Naive thymus-derived CD4-positive, alpha-beta T cell (primary cell): ENCODE results near the gene DCAKD. TPM values are rescaled to one million over a fixed set of nuclear protein-coding genes. Genes with fewer than 3 reads are reported as not detected.
A peak's percentile ranks its signal among the peaks of the same experiment; 100 is the strongest.

Experiments used
- ATAC-seq: fragments of 150-1000 bp; cut with Tn5 transposase; 2 replicates; pipeline ENCODE4 v1.10.0; 2021; ENCODE audit warnings: mild to moderate bottlenecking, moderate library complexity
- CTCF ChIA-PET: fragments of 350-600 bp; sonication (Branson Sonifier 250); formaldehyde crosslinking; loops from one replicate; lab custom pipeline; 2021; ENCODE audit warnings: antibody characterized with exemption; lab: Charles Lee
- POLR2A ChIA-PET: fragments of 350-600 bp; sonication (Branson Sonifier 250); formaldehyde crosslinking; loops from one replicate; lab custom pipeline; 2021; ENCODE audit warnings: antibody characterized with exemption, inconsistent platforms; lab: Charles Lee
- DNase-seq, 9 donors: peaks; one replicate each; pipeline versions ENCODE4 v3.0.0 to v3.0.0-alpha.2; 2020 to 2022; ENCODE audit warnings: mixed read lengths in 1 of 9
- H3K27ac ChIP-seq: one replicate; pipeline ENCODE4 v1.7.0; 2013; ENCODE audit warnings: mild to moderate bottlenecking, low read depth, low read length, moderate library complexity
- H3K27me3 ChIP-seq, 2 donors: one replicate each; pipeline ENCODE4 v1.7.0; 2013; ENCODE audit warnings: low read length in 2 of 2, mild to moderate bottlenecking in 2 of 2, moderate library complexity in 2 of 2; ENCODE audit not compliant: control insufficient read depth in 2 of 2, insufficient read depth in 2 of 2
- H3K36me3 ChIP-seq, 3 experiments: 1 replicate in 2 of 3; 2 replicates in 1 of 3; pipeline ENCODE4 v1.7.0; 2013; ENCODE audit warnings: low read length in 3 of 3, mild to moderate bottlenecking in 3 of 3, moderate library complexity in 1 of 3; ENCODE audit not compliant: insufficient read depth in 3 of 3, control insufficient read depth in 2 of 3
- H3K4me1 ChIP-seq, 2 donors: one replicate each; pipeline ENCODE4 v1.7.0; 2013; ENCODE audit warnings: low read length in 2 of 2, mild to moderate bottlenecking in 2 of 2, moderate library complexity in 1 of 2; ENCODE audit not compliant: control insufficient read depth in 2 of 2, insufficient read depth in 2 of 2
- H3K4me3 ChIP-seq: 2 replicates; pipeline ENCODE4 v1.7.0; 2013; ENCODE audit warnings: mild to moderate bottlenecking, low read length
- H3K9me3 ChIP-seq, 3 experiments: 1 replicate in 2 of 3; 2 replicates in 1 of 3; pipeline ENCODE4 v1.7.0; 2013; ENCODE audit warnings: low read length in 3 of 3; ENCODE audit not compliant: control insufficient read depth in 2 of 3
- H3K27ac Mint-ChIP-seq, 9 donors: one replicate each; pipeline ENCODE4 v1.8.0; 2020 to 2022; ENCODE audit warnings: mixed read lengths in 9 of 9, mild to moderate bottlenecking in 8 of 9, moderate library complexity in 5 of 9, inconsistent platforms in 2 of 9
- H3K27me3 Mint-ChIP-seq, 5 donors: one replicate each; pipeline ENCODE4 v1.8.0; 2021 to 2022; ENCODE audit warnings: mixed read lengths in 5 of 5, mild to moderate bottlenecking in 1 of 5
- H3K36me3 Mint-ChIP-seq, 5 donors: one replicate each; pipeline ENCODE4 v1.8.0; 2020 to 2022; ENCODE audit warnings: mixed read lengths in 5 of 5, mild to moderate bottlenecking in 3 of 5, inconsistent platforms in 1 of 5
- H3K4me1 Mint-ChIP-seq, 7 donors: one replicate each; pipeline ENCODE4 v1.8.0; 2020 to 2022; ENCODE audit warnings: mixed read lengths in 7 of 7, mild to moderate bottlenecking in 3 of 7, inconsistent platforms in 1 of 7
- H3K4me3 Mint-ChIP-seq, 10 donors: one replicate each; pipeline ENCODE4 v1.8.0; 2020 to 2022; ENCODE audit warnings: mild to moderate bottlenecking in 10 of 10, mixed read lengths in 10 of 10, moderate library complexity in 6 of 10, inconsistent platforms in 2 of 10
- H3K9me3 Mint-ChIP-seq, 11 donors: one replicate each; pipeline ENCODE4 v1.8.0; 2020 to 2022; ENCODE audit warnings: mixed read lengths in 11 of 11, mild to moderate bottlenecking in 4 of 11, inconsistent platforms in 1 of 11, moderate library complexity in 1 of 11
- intact Hi-C, 2 donors: fragments of 100-400 bp; cut with micrococcal nuclease; formaldehyde crosslinking; loops; one replicate each; pipeline ENCODE4 v1.15.1; 2023
- polyA plus RNA-seq, 2 donors: library from polyadenylated mRNA; unstranded; fragments of 300-500 nt; fragmentation: Illumina TruSeq; gene quantifications; one replicate each; pipeline ENCODE4 v1.2.3, GENCODE V29; 2021
- total RNA-seq, 6 experiments: library from RNA in 5 of 6; stranded (reverse) in 5 of 6; gene quantifications; 1 replicate in 5 of 6; 2 replicates in 1 of 6; pipeline ENCODE4 v1.2.3 and lab custom pipeline; 2021 to 2026

Gene DCAKD
- total and polyA plus RNA-seq, 7 experiments from 2014 or later, result 14.2 to 36.8 (median 27.6) TPM

GRCh38 chr17:45030733-45031132 is 20.7 kb downstream of the DCAKD start:
- Mint-ChIP-seq H3K27ac (no peak overlapping the region), H3K4me1 (peaks cover 0 to 6% (median 3%) of the 10 kb centered on the region in 7 donors), H3K36me3 (peaks cover 5 to 42% (median 16%) of the 10 kb centered on the region in 5 donors), H3K4me3 (no peak overlapping the region), H3K27me3 (no peaks in the 10 kb centered on the region), H3K9me3 (no peaks in the 10 kb centered on the region)
- ChIA-PET POLR2A (no interaction called here), CTCF (no interaction called here)
- Histone ChIP-seq H3K27me3 (no peaks in the 10 kb centered on the region), H3K27ac (no peak overlapping the region), H3K4me3 (no peak overlapping the region), H3K4me1 (no peaks in the 10 kb centered on the region), H3K36me3 (peaks cover 0 to 68% (median 5%) of the 10 kb centered on the region in 3 experiments), H3K9me3 (no peaks in the 10 kb centered on the region)
- intact Hi-C loops, result no loop called here
- DNase-seq (no peak), ATAC-seq (no peak)

GRCh38 chr17:45029758-45030423 is 21.5 kb downstream of the DCAKD start:
- ATAC-seq (no peak), DNase-seq (no peak)
- Mint-ChIP-seq H3K4me1 (peaks cover 0 to 6% (median 3%) of the 10 kb centered on the region in 7 donors), H3K27ac (peak overlapping the region in 1 of 9 donors; percentile 41), H3K4me3 (no peak overlapping the region), H3K27me3 (no peaks in the 10 kb centered on the region), H3K36me3 (peaks cover 5 to 42% (median 16%) of the 10 kb centered on the region in 5 donors), H3K9me3 (no peaks in the 10 kb centered on the region)
- CTCF ChIA-PET, result no interaction called here
- Histone ChIP-seq H3K36me3 (peaks cover 0 to 66% (median 5%) of the 10 kb centered on the region in 3 experiments), H3K9me3 (no peaks in the 10 kb centered on the region), H3K27ac (no peak overlapping the region), H3K27me3 (no peaks in the 10 kb centered on the region), H3K4me1 (no peaks in the 10 kb centered on the region), H3K4me3 (no peak overlapping the region)
- POLR2A ChIA-PET, result no interaction called here
- intact Hi-C loops, result no loop called here

GRCh38 chr17:45029096-45029495 is 22.3 kb downstream of the DCAKD start:
- Histone ChIP-seq H3K27me3 (no peaks in the 10 kb centered on the region), H3K9me3 (no peaks in the 10 kb centered on the region), H3K4me3 (no peak overlapping the region), H3K4me1 (no peaks in the 10 kb centered on the region), H3K27ac (no peak overlapping the region), H3K36me3 (peaks cover 0 to 66% (median 2%) of the 10 kb centered on the region in 3 experiments)
- DNase-seq (no peak), ATAC-seq (no peak)
- POLR2A ChIA-PET, result no interaction called here
- intact Hi-C loops, result no loop called here
- Mint-ChIP-seq H3K27ac (no peak overlapping the region), H3K4me3 (no peak overlapping the region), H3K36me3 (peaks cover under 1 to 34% (median 16%) of the 10 kb centered on the region in 5 donors), H3K27me3 (no peaks in the 10 kb centered on the region), H3K9me3 (no peaks in the 10 kb centered on the region), H3K4me1 (peaks cover 0 to 3% (median 0%) of the 10 kb centered on the region in 7 donors)
- CTCF ChIA-PET, result no interaction called here

- intact Hi-C loops, result loop anchor here (1.0 to 5.0 kb wide), 8 partner anchors 28 to 247 kb away; partner anchors contain the start of genes DCAKD (in 1 of the 2) and KIF18B (in 1 of the 2)
- peaks cover 15 to 17% of the 10 kb centered on the region in 2 donors for H3K4me1 ChIP-seq
- Mint-ChIP-seq H3K4me1 (peaks cover 6 to 26% (median 18%) of the 10 kb centered on the region in 7 donors), H3K27ac (peak overlapping the region in 2 of 9 donors; percentile 22 to 62), H3K27me3 (peaks cover 30 to 32% (median 32%) of the 10 kb centered on the region in 5 donors), H3K36me3 (peaks cover 0 to 11% (median 3%) of the 10 kb centered on the region in 5 donors), H3K4me3 (peak overlapping the region in 2 of 10 donors; percentile 25 to 33), H3K9me3 (no peaks in the 10 kb centered on the region)
- H3K9me3 ChIP-seq, result no peaks in the 10 kb centered on the region
- no peak overlapping the region for H3K27ac ChIP-seq
- H3K4me3 ChIP-seq, result no peak overlapping the region
- H3K27me3 ChIP-seq, result peaks cover 0 to 11% of the 10 kb centered on the region in 2 donors
- ATAC-seq (no peak), DNase-seq (no peak)
- peaks cover 0 to 16% (median 0%) of the 10 kb centered on the region in 3 experiments for H3K36me3 ChIP-seq
- POLR2A ChIA-PET, result no interaction called here
- CTCF ChIA-PET, result interaction anchor here (0.7 to 3.0 kb wide), 12 partner anchors 9 to 274 kb away, joined by 3 to 19 read pairs (median 4); partner anchors contain the start of gene DCAKD
Observed at GRCh38 chr17:45022655-45023339, 28.6 kb downstream of the DCAKD start.

- no peak overlapping the region for H3K27ac Mint-ChIP-seq
- ChIA-PET CTCF (interaction anchor here (0.6 to 3.0 kb wide), 14 partner anchors 9 to 273 kb away, joined by 3 to 19 read pairs (median 4); partner anchors contain the start of gene DCAKD), POLR2A (no interaction called here)
- ATAC-seq (no peak), DNase-seq (no peak)
- H3K4me1 Mint-ChIP-seq, result peaks cover 6 to 26% (median 18%) of the 10 kb centered on the region in 7 donors
- Histone ChIP-seq H3K36me3 (peaks cover 0 to 14% (median 0%) of the 10 kb centered on the region in 3 experiments), H3K4me1 (peaks cover 15 to 17% of the 10 kb centered on the region in 2 donors), H3K4me3 (no peak overlapping the region), H3K27me3 (peaks cover 0 to 11% of the 10 kb centered on the region in 2 donors), H3K9me3 (no peaks in the 10 kb centered on the region), H3K27ac (no peak overlapping the region)
- no peaks in the 10 kb centered on the region for H3K9me3 Mint-ChIP-seq
- peaks cover 30 to 33% (median 32%) of the 10 kb centered on the region in 5 donors for H3K27me3 Mint-ChIP-seq
- intact Hi-C loops, result loop anchor here (1.0 to 5.0 kb wide), 8 partner anchors 29 to 247 kb away; partner anchors contain the start of genes DCAKD (in 1 of the 2) and KIF18B (in 1 of the 2)
- H3K4me3 Mint-ChIP-seq, result peak overlapping the region in 1 of 10 donors; percentile 33
- H3K36me3 Mint-ChIP-seq, result peaks cover 0 to 11% (median 3%) of the 10 kb centered on the region in 5 donors
Observed at GRCh38 chr17:45022288-45022648, 29.2 kb downstream of the DCAKD start.

- Mint-ChIP-seq H3K9me3 (no peaks in the 10 kb centered on the region), H3K4me3 (peak overlapping the region; percentile 35 to 82 (median 67)), H3K27me3 (peaks cover 32 to 35% (median 34%) of the 10 kb centered on the region in 5 donors), H3K27ac (peak overlapping the region in 2 of 9 donors; percentile 5 to 74), H3K36me3 (peaks cover 0 to 11% (median 3%) of the 10 kb centered on the region in 5 donors), H3K4me1 (peaks cover 6 to 26% (median 18%) of the 10 kb centered on the region in 7 donors)
- ATAC-seq, result peak; percentile 91
- H3K9me3 ChIP-seq, result no peaks in the 10 kb centered on the region
- peak; percentile 34 to 81 (median 60) for DNase-seq
- peaks cover 0 to 11% of the 10 kb centered on the region in 2 donors for H3K27me3 ChIP-seq
- intact Hi-C loops, result loop anchor here (1.0 to 5.0 kb wide), 8 partner anchors 29 to 246 kb away; partner anchors contain the start of genes DCAKD (in 1 of the 2) and KIF18B (in 1 of the 2)
- CTCF ChIA-PET, result interaction anchor here (0.6 to 3.0 kb wide), 16 partner anchors 10 to 273 kb away, joined by 3 to 19 read pairs (median 4); partner anchors contain the start of gene DCAKD
- POLR2A ChIA-PET, result interaction anchor here (0.7 kb wide), 1 partner anchor 13 kb away, joined by 3 read pairs; no protein-coding TSS in a partner anchor
- peaks cover 15 to 17% of the 10 kb centered on the region in 2 donors for H3K4me1 ChIP-seq
- H3K36me3 ChIP-seq, result peaks cover 0 to 10% (median 0%) of the 10 kb centered on the region in 3 experiments
- peak overlapping the region; percentile 47 for H3K4me3 ChIP-seq
- peak overlapping the region; percentile 14 for H3K27ac ChIP-seq
Observed at GRCh38 chr17:45021607-45022287, 29.7 kb downstream of the DCAKD start.
